Ovary (tissue), 9 donors: ENCODE results near the gene SLCO2A1. TPM values are rescaled to one million over a fixed set of nuclear protein-coding genes. Genes with fewer than 3 reads are reported as not detected.
A peak's percentile ranks its signal among the peaks of the same experiment; 100 is the strongest.

Experiments
- DNase-seq, 5 donors: peaks; one replicate each; pipeline ENCODE4 v3.0.0-alpha.2; 2019 to 2020
- H3K27ac ChIP-seq, 2 donors: fragments of 200-600 bp; one replicate each; pipeline versions ENCODE4 v1.5.1 to v1.8.0; 2019 to 2022
- H3K27me3 ChIP-seq: fragments of 200-600 bp; one replicate; pipeline ENCODE4 v1.8.0; 2022
- H3K36me3 ChIP-seq: fragments of 200-600 bp; sonication (generic); one replicate; pipeline ENCODE4 v1.5.1; 2019
- H3K4me1 ChIP-seq: one replicate; pipeline ENCODE4 v1.8.1; 2013; ENCODE audit warnings: mild to moderate bottlenecking, moderate library complexity; ENCODE audit not compliant: insufficient read depth
- H3K4me3 ChIP-seq: fragments of 200-600 bp; sonication (generic); one replicate; pipeline ENCODE4 v1.5.1; 2017
- H3K9me3 ChIP-seq, 2 donors: fragments of 200-600 bp in 1 of 2; sonication (generic) in 1 of 2; one replicate each; pipeline versions ENCODE4 v1.5.1 to v1.8.1; 2013 to 2019; ENCODE audit warnings: mild to moderate bottlenecking in 1 of 2, moderate library complexity in 1 of 2
- EP300 ChIP-seq: sonication (generic); formaldehyde crosslinking; IDR thresholded peaks from one replicate; pipeline ENCODE4 v1.6.1; 2017; ENCODE audit warnings: antibody characterized with exemption
- POLR2A ChIP-seq: fragments of 450-650 bp; IDR thresholded peaks from one replicate; pipeline ENCODE4 v1.6.1; 2017; ENCODE audit warnings: antibody characterized with exemption, mild to moderate bottlenecking, moderate library complexity
- WGBS, 3 donors: extraction: QIAGEN DNeasy Blood & Tissue Kit in 1 of 3; methylation state at CpG; one replicate each; pipeline versions ENCODE4 v1.1.5 to v1.1.7; 2013 to 2017; 5-methylcytosine and 5-hydroxymethylcytosine counted together
- intact Hi-C, 4 donors: fragments of 100-400 bp; cut with DNase I; formaldehyde crosslinking; loops; one replicate each; pipeline versions ENCODE4 v1.11.0 to v1.15.1; 2022 to 2023
- polyA plus RNA-seq, 2 donors: library from polyadenylated mRNA; stranded (reverse); fragments of 200-250 nt in 1 of 2; fragments of 350-450 nt in 1 of 2; fragmentation: Illumina TruSeq in 1 of 2; extraction: RNeasy Lipid Tissue Mini Kit (QIAGEN cat#74804) in 1 of 2; gene quantifications; one replicate each; pipeline ENCODE4 v1.2.3, GENCODE V29; 2013 to 2014
- total RNA-seq, 7 donors: library from RNA; depleted of rRNA in 2 of 7; stranded (reverse); fragments of >200 nt in 2 of 7; fragmentation: NEBNext Ultra II Directional in 3 of 7; extraction: Animal tissue kit (Norgen Biotek cat#: 25700) in 3 of 7; gene quantifications; one replicate each; pipeline versions ENCODE4 v1.1.0 to v1.2.4, GENCODE V29; 2016 to 2023
- TF ChIP-seq, protein P1 (sequence below), 3 donors: fragments of 450-650 bp in 2 of 3; fragments of 200-600 bp in 1 of 3; IDR thresholded peaks; one replicate each; pipeline versions ENCODE4 v1.5.1 to v1.8.0; 2016 to 2022; ENCODE audit warnings: antibody characterized with exemption in 3 of 3, mild to moderate bottlenecking in 1 of 3
- donor health status: DM: no; HTN: no; CAD: no; lungs with moderate emphysema.
- donor health status: DM: no; HTN: no; CAD: no.
- donor health status: Bipolar disorder and iron deficiency.
- donor health status: DM: yes; HTN: yes; CAD: no.
- donor health status: DM: no; HTN: no; CAD: no.
- donor health status: DM: yes; HTN: yes; CAD: no.

The SLCO2A1 gene
- total and polyA plus RNA-seq, 9 donors = 0.83 to 23.6 (median 3.7) TPM

DNA sequence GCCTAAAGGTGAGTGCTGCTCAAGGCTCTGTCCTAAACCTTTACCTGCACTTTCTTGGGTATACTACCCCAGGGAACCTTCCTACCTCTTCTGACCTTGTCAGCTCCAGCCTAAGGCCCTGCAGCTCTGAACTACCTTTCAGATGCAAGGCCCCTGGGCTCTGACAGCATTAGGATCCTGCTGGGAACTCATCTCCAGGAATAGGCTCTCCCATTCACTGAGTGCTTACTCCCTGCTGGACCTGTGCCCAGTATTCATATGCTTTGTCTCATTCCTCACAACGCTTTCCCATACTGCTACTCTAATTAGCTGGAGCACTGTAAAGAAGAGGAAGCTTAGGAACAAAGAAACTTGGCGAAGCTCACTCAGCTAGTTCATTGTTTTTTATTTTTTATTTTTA is 80.3 kb downstream of the SLCO2A1 start:
- no peaks in the 10 kb centered on the region for H3K4me1 ChIP-seq
- H3K27ac ChIP-seq = no peak overlapping the region
- H3K9me3 ChIP-seq = no peaks in the 10 kb centered on the region
- DNase-seq = peak in 1 of 5 donors; percentile 11
- H3K27me3 ChIP-seq = no peaks in the 10 kb centered on the region
- no peaks in the 10 kb centered on the region for H3K36me3 ChIP-seq
- H3K4me3 ChIP-seq = no peak overlapping the region
- TF ChIP-seq, protein P1, sequence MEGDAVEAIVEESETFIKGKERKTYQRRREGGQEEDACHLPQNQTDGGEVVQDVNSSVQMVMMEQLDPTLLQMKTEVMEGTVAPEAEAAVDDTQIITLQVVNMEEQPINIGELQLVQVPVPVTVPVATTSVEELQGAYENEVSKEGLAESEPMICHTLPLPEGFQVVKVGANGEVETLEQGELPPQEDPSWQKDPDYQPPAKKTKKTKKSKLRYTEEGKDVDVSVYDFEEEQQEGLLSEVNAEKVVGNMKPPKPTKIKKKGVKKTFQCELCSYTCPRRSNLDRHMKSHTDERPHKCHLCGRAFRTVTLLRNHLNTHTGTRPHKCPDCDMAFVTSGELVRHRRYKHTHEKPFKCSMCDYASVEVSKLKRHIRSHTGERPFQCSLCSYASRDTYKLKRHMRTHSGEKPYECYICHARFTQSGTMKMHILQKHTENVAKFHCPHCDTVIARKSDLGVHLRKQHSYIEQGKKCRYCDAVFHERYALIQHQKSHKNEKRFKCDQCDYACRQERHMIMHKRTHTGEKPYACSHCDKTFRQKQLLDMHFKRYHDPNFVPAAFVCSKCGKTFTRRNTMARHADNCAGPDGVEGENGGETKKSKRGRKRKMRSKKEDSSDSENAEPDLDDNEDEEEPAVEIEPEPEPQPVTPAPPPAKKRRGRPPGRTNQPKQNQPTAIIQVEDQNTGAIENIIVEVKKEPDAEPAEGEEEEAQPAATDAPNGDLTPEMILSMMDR (IDR thresholded peaks at IDR 0.05) = no peak
- TF ChIP-seq EP300 = no peak
- no peak for TF ChIP-seq POLR2A
- intact Hi-C loops = no loop called here
- WGBS, 3 donors = 55 to 79% (median 69%) methylated on average over 2 of the region's 2 CpGs

GRCh38 chr3:133948996-133949395 is 80.7 kb downstream of the SLCO2A1 start:
- no peaks in the 10 kb centered on the region for H3K27me3 ChIP-seq
- no peak overlapping the region for H3K4me3 ChIP-seq
- no peak overlapping the region for H3K27ac ChIP-seq
- H3K9me3 ChIP-seq = no peaks in the 10 kb centered on the region
- H3K36me3 ChIP-seq = no peaks in the 10 kb centered on the region
- no peak for DNase-seq
- intact Hi-C loops = no loop called here
- WGBS, 3 donors = 79 to 89% (median 89%) methylated on average over 7 of the region's 7 CpGs
- H3K4me1 ChIP-seq = no peaks in the 10 kb centered on the region
- TF ChIP-seq, protein P1 (IDR thresholded peaks at IDR 0.05) = no peak
- no peak for TF ChIP-seq EP300
- no peak for TF ChIP-seq POLR2A

DNA sequence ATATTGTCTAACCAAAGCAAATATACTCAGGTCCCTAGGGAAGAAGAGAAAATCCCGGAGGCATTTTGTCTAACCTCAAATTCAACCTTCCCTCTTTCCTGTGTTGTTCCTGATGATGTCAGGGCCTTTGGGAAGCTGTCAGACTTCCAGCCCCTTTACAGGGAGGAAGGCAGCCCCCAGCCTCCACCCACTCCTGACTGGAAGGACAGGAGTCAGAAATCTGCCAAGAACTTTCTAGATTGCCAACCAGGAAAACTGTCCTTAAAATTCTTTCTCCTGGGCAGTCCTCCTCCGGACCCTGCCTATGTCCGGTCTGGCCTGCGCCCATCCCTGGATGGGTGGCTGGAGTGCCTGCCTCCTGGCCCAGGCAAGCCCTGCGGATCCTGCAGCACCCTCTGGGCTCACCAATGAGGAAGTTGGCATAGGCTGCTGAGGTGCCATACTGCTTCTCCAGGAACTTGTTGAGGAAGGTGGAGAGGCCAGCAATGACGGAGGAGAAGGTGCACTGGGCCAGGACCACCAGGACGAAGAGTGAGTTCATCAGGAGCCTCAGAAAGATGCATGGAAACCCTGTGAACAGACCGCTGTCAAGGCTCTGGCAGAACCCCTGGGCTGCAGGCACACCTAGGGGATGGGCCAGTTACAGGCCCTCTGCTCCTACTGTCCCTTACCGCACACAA is 81.5 kb downstream of the SLCO2A1 start:
- Histone ChIP-seq H3K4me1 (no peaks in the 10 kb centered on the region), H3K36me3 (no peaks in the 10 kb centered on the region), H3K4me3 (no peak overlapping the region), H3K27me3 (no peaks in the 10 kb centered on the region), H3K27ac (no peak overlapping the region), H3K9me3 (no peaks in the 10 kb centered on the region)
- peak in 1 of 5 donors; percentile 11 for DNase-seq
- intact Hi-C loops = no loop called here
- 81 to 93% (median 86%) methylated on average over 9 of the region's 9 CpGs for WGBS, 3 donors
- TF ChIP-seq, protein P1 (IDR thresholded peaks at IDR 0.05) = no peak
- no peak for TF ChIP-seq POLR2A

- intact Hi-C loops = no loop called here
- Histone ChIP-seq H3K27ac (no peak overlapping the region), H3K9me3 (no peaks in the 10 kb centered on the region), H3K27me3 (no peaks in the 10 kb centered on the region), H3K4me3 (no peak overlapping the region), H3K36me3 (no peaks in the 10 kb centered on the region), H3K4me1 (no peaks in the 10 kb centered on the region)
- 79 to 83% (median 80%) methylated on average over 12 of the region's 12 CpGs for WGBS, 3 donors
- DNase-seq = peak in 1 of 5 donors; percentile 12
- TF ChIP-seq POLR2A (no peak), EP300 (no peak)
- TF ChIP-seq, protein P1 (IDR thresholded peaks at IDR 0.05) = no peak
Observed at GRCh38 chr3:133945381-133946095, 84.2 kb downstream of the SLCO2A1 start.
